WTC11 (cell line): Measurements from ENCODE around the gene OCEL1. TPM values are rescaled to one million over a fixed set of nuclear protein-coding genes. Genes with fewer than 3 reads are reported as not detected.

Experiments
- ATAC-seq: fragments of 200-7000 bp; cut with Tn5 transposase; 2 replicates; pipeline ENCODE4 v1.10.0; 2021; ENCODE audit warnings: mild to moderate bottlenecking, moderate library complexity
- Bru-seq: library from RNA; stranded (reverse); fragments of 400-500 nt; gene quantifications from one replicate; lab custom pipeline; 2021; lab: Mats Ljungman, UMichigan
- CTCF ChIA-PET: fragments of 300-600 bp; sonication (Branson Sonifier 250); formaldehyde crosslinking; loops from one replicate; lab custom pipeline; 2021; ENCODE audit warnings: antibody characterized with exemption; lab: Charles Lee
- POLR2A ChIA-PET: fragments of 350-600 bp; sonication (Branson Sonifier 250); formaldehyde crosslinking; loops from one replicate; lab custom pipeline; 2021; ENCODE audit warnings: antibody characterized with exemption; lab: Charles Lee
- DNase-seq: peaks from one replicate; pipeline ENCODE4 v3.0.0; 2021; ENCODE audit warnings: low spot score
- H3K27ac Mint-ChIP-seq: 2 replicates; pipeline ENCODE4 v1.8.0; 2021; ENCODE audit warnings: mixed read lengths
- H3K27me3 Mint-ChIP-seq: 2 replicates; pipeline ENCODE4 v1.8.0; 2021; ENCODE audit warnings: low read depth, mild to moderate bottlenecking, moderate library complexity, mixed read lengths
- H3K36me3 Mint-ChIP-seq: 2 replicates; pipeline ENCODE4 v1.8.0; 2021; ENCODE audit warnings: mixed read lengths
- H3K4me1 Mint-ChIP-seq: 2 replicates; pipeline ENCODE4 v1.8.0; 2022; ENCODE audit warnings: mixed read lengths
- H3K4me3 Mint-ChIP-seq: 2 replicates; pipeline ENCODE4 v1.8.0; 2021; ENCODE audit warnings: mild to moderate bottlenecking, moderate library complexity, mixed read lengths
- H3K9me3 Mint-ChIP-seq: 2 replicates; pipeline ENCODE4 v1.8.0; 2021; ENCODE audit warnings: mixed read lengths
- CREM ChIP-seq: sonication (generic); formaldehyde crosslinking; IDR thresholded peaks from 2 replicates; pipeline ENCODE4 v1.8.1; 2022; ENCODE audit warnings: mild to moderate bottlenecking, missing genetic modification reagents, moderate library complexity
- ELF4 ChIP-seq: sonication (generic); formaldehyde crosslinking; IDR thresholded peaks from 2 replicates; pipeline ENCODE4 v1.8.1; 2022; ENCODE audit warnings: low read depth, mild to moderate bottlenecking, moderate library complexity, missing genetic modification reagents
- FOXJ3 ChIP-seq: sonication (generic); formaldehyde crosslinking; IDR thresholded peaks from 2 replicates; pipeline ENCODE4 v1.9.0; 2021; ENCODE audit warnings: missing genetic modification reagents, mild to moderate bottlenecking, borderline replicate concordance
- GABPB1 ChIP-seq: sonication (generic); formaldehyde crosslinking; IDR thresholded peaks from 2 replicates; pipeline ENCODE4 v1.8.1; 2023; ENCODE audit warnings: mild to moderate bottlenecking, missing genetic modification reagents
- KAT7 ChIP-seq: sonication (generic); formaldehyde crosslinking; IDR thresholded peaks from 2 replicates; pipeline ENCODE4 v1.8.1; 2023; ENCODE audit warnings: missing genetic modification reagents, mild to moderate bottlenecking, borderline replicate concordance
- MXD4 ChIP-seq: fragments of 250-450 bp; sonication (Bioruptor Pico); IDR thresholded peaks from 2 replicates; pipeline ENCODE4 v1.8.0; 2021; ENCODE audit warnings: mild to moderate bottlenecking, moderate library complexity, borderline replicate concordance
- NR2C2 ChIP-seq: sonication (generic); formaldehyde crosslinking; IDR thresholded peaks from 2 replicates; pipeline ENCODE4 v1.8.0; 2022; ENCODE audit warnings: mild to moderate bottlenecking, missing genetic modification reagents
- OVOL2 ChIP-seq: fragments of 250-450 bp; sonication (Bioruptor Pico); IDR thresholded peaks from 2 replicates; pipeline ENCODE4 v1.9.0; 2021; ENCODE audit warnings: mild to moderate bottlenecking, borderline replicate concordance
- PRRX2 ChIP-seq: fragments of 250-450 bp; sonication (Bioruptor Pico); IDR thresholded peaks from 2 replicates; pipeline ENCODE4 v1.8.0; 2021; ENCODE audit warnings: mild to moderate bottlenecking
- ZNF121 ChIP-seq: sonication (generic); formaldehyde crosslinking; IDR thresholded peaks from 2 replicates; pipeline ENCODE4 v1.8.0; 2023; ENCODE audit warnings: missing genetic modification reagents
- ZNF219 ChIP-seq: sonication (generic); formaldehyde crosslinking; IDR thresholded peaks from 2 replicates; pipeline ENCODE4 v1.8.0; 2023; ENCODE audit warnings: missing genetic modification reagents, mild to moderate bottlenecking, borderline replicate concordance
- ZNF263 ChIP-seq: sonication (generic); formaldehyde crosslinking; IDR thresholded peaks from 2 replicates; pipeline ENCODE4 v1.8.1; 2022; ENCODE audit warnings: low read depth, mild to moderate bottlenecking, moderate library complexity, missing genetic modification reagents
- ZNF317 ChIP-seq: sonication (generic); formaldehyde crosslinking; IDR thresholded peaks from 2 replicates; pipeline ENCODE4 v1.8.1; 2023; ENCODE audit warnings: low read depth, mild to moderate bottlenecking, moderate library complexity, missing genetic modification reagents, borderline replicate concordance
- ZNF396 ChIP-seq: fragments of 250-450 bp; sonication (Bioruptor Pico); IDR thresholded peaks from 2 replicates; pipeline ENCODE4 v1.8.0; 2021; ENCODE audit warnings: mild to moderate bottlenecking, moderate library complexity, borderline replicate concordance
- long read RNA-seq, 3 experiments: library from RNA in 1 of 3; library from capped mRNA in 1 of 3; library from polyadenylated mRNA in 1 of 3; unstranded in 2 of 3; stranded (forward) in 1 of 3; transcript quantifications; one replicate each; pipeline ENCODE4 v2.0.0, GENCODE V29; 2021
- total RNA-seq: library from RNA; stranded (reverse); gene quantifications from 3 replicates; pipeline ENCODE4 v1.2.3, GENCODE V29; 2021
- TF ChIP-seq, protein P1 (sequence below): sonication (generic); formaldehyde crosslinking; IDR thresholded peaks from 2 replicates; pipeline ENCODE4 v1.8.0; 2023; ENCODE audit warnings: mild to moderate bottlenecking, missing genetic modification reagents
- TF ChIP-seq, protein P2 (sequence below): sonication (generic); formaldehyde crosslinking; IDR thresholded peaks from 2 replicates; pipeline ENCODE4 v1.8.1; 2022; ENCODE audit warnings: low read depth, mild to moderate bottlenecking, moderate library complexity, missing genetic modification reagents, borderline replicate concordance
- TF ChIP-seq, protein P3 (sequence below): sonication (generic); formaldehyde crosslinking; IDR thresholded peaks from 2 replicates; pipeline ENCODE4 v1.8.1; 2023; ENCODE audit warnings: mild to moderate bottlenecking, missing genetic modification reagents
- TF ChIP-seq, protein P4 (sequence below): fragments of 200-600 bp; IDR thresholded peaks from 2 replicates; pipeline ENCODE4 v1.8.0; 2022; ENCODE audit warnings: antibody characterized with exemption
- TF ChIP-seq, protein P5 (sequence below): fragments of 250-450 bp; sonication (Bioruptor Pico); IDR thresholded peaks from 2 replicates; pipeline ENCODE4 v1.9.0; 2021; ENCODE audit warnings: mild to moderate bottlenecking
- TF ChIP-seq, protein P6 (sequence below): sonication (generic); formaldehyde crosslinking; IDR thresholded peaks from 2 replicates; pipeline ENCODE4 v1.8.0; 2022; ENCODE audit warnings: mild to moderate bottlenecking, missing genetic modification reagents
- TF ChIP-seq, protein P7 (sequence below): sonication (generic); formaldehyde crosslinking; conservative IDR thresholded peaks from 2 replicates; pipeline ENCODE4 v1.8.1; 2022; ENCODE audit warnings: mild to moderate bottlenecking, missing genetic modification reagents

Gene OCEL1, protein sequence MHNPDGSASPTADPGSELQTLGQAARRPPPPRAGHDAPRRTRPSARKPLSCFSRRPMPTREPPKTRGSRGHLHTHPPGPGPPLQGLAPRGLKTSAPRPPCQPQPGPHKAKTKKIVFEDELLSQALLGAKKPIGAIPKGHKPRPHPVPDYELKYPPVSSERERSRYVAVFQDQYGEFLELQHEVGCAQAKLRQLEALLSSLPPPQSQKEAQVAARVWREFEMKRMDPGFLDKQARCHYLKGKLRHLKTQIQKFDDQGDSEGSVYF
- total RNA-seq, result 34.0 to 51.6 TPM (median 40.9 TPM) in 3 replicates
- percentile 79 among the genes with signal in this experiment for Bru-seq, nascent RNA
- long read RNA-seq, experiment 1, transcript OCEL1-201 (6 exons, 1,133 nt), result major isoform, 14 of 45 reads
- long read RNA-seq, experiment 1, partial matches to known transcripts, result 12 of 45 reads
- long read RNA-seq, experiment 1, other reads (novel, unspliced or antisense), result 9 of 45 reads
- long read RNA-seq, experiment 2, transcript OCEL1-211 (6 exons, 878 nt), result minor isoform, 6 of 57 reads
- long read RNA-seq, experiment 2, transcript OCEL1-201 (6 exons, 1,133 nt), result major isoform, 11 of 57 reads
- long read RNA-seq, experiment 2, partial matches to known transcripts, result 8 of 57 reads
- long read RNA-seq, experiment 2, other reads (novel, unspliced or antisense), result 26 of 57 reads
- long read RNA-seq, experiment 3, partial matches to known transcripts, result 6 of 10 reads
- long read RNA-seq, experiment 3, other reads (novel, unspliced or antisense), result 1 of 10 reads

DNA sequence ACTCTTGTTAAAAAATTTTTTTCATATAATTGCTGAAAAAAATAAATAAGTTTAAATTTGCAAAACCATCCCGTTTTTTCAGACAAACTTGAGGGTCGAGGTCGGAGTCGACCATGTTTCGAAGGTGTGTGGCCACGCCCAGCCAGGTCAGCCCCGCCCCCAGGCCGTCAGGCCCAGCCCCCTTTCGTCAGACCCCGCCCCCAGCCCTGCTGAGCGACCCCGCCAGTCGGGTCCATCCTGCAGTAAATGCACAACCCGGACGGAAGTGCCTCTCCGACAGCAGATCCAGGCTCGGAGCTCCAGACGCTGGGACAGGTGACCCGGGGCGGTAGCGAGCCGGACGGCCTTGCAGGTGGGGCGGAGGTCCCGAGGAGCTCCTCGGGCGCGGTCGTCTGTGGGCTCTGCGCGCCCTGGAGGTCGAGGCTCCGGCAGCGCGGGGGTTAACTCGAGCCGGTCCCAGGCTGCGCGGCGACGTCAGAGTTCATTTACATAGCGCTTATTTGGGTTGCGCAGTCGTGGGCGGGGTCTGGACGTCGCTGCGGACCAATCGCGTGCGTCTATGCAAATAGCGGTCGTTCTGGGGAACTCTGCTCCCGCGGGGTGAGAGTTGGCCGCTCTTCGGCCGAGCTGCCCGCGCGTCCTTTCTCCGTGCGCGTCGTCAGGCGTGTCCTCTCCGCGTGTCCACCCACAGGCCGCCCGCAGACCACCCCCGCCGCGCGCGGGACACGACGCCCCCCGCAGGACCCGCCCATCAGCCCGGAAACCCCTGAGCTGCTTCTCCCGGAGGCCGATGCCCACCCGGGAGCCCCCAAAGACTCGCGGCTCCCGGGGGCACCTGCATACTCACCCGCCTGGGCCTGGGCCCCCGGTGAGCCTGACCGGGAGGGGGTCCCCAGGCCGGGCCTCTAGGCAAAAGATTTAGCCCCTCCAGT, at the start of gene OCEL1:
Gene OCEL1, plus strand, starts transcription at position 225 of the 932 bp plus-strand sequence. Its CDS starts 22 bp downstream, at position 247.
- Mint-ChIP-seq H3K4me3 (peak within 1 kb of the TSS; percentile 89), H3K27ac (peak within 1 kb of the TSS; percentile 100), H3K9me3 (no peaks in the 10 kb centered on the region), H3K4me1 (peaks cover 15% of the 10 kb centered on the region), H3K27me3 (peaks cover 2% of the 10 kb centered on the region; the same call in 1 of the 2 replicates), H3K36me3 (peaks cover 7% of the 10 kb centered on the region; the same call in 1 of the 2 replicates)
- ATAC-seq (peak; percentile 92), DNase-seq (peak; percentile 98)
- POLR2A ChIA-PET, result interaction anchor here (0.6 to 1.9 kb wide), 8 partner anchors 9 to 150 kb away, joined by 3 to 15 read pairs (median 4); partner anchors contain the start of genes ANKLE1, USE1 and USHBP1
- CTCF ChIA-PET, result interaction anchor here (0.7 to 2.5 kb wide), 15 partner anchors 9 to 565 kb away, joined by 3 to 12 read pairs (median 5); partner anchors contain the start of genes ANKLE1, DDA1, TMEM38A and USE1
- no peak for TF ChIP-seq ZNF219 (CRISPR knock-in tag)
- TF ChIP-seq, protein P1, sequence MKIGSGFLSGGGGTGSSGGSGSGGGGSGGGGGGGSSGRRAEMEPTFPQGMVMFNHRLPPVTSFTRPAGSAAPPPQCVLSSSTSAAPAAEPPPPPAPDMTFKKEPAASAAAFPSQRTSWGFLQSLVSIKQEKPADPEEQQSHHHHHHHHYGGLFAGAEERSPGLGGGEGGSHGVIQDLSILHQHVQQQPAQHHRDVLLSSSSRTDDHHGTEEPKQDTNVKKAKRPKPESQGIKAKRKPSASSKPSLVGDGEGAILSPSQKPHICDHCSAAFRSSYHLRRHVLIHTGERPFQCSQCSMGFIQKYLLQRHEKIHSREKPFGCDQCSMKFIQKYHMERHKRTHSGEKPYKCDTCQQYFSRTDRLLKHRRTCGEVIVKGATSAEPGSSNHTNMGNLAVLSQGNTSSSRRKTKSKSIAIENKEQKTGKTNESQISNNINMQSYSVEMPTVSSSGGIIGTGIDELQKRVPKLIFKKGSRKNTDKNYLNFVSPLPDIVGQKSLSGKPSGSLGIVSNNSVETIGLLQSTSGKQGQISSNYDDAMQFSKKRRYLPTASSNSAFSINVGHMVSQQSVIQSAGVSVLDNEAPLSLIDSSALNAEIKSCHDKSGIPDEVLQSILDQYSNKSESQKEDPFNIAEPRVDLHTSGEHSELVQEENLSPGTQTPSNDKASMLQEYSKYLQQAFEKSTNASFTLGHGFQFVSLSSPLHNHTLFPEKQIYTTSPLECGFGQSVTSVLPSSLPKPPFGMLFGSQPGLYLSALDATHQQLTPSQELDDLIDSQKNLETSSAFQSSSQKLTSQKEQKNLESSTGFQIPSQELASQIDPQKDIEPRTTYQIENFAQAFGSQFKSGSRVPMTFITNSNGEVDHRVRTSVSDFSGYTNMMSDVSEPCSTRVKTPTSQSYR, result no peak
- TF ChIP-seq ZNF396 (CRISPR knock-in tag), result no peak
- TF ChIP-seq ZNF121 (CRISPR knock-in tag), result no peak
- no peak for TF ChIP-seq MXD4 (CRISPR knock-in tag)
- TF ChIP-seq, protein P2, sequence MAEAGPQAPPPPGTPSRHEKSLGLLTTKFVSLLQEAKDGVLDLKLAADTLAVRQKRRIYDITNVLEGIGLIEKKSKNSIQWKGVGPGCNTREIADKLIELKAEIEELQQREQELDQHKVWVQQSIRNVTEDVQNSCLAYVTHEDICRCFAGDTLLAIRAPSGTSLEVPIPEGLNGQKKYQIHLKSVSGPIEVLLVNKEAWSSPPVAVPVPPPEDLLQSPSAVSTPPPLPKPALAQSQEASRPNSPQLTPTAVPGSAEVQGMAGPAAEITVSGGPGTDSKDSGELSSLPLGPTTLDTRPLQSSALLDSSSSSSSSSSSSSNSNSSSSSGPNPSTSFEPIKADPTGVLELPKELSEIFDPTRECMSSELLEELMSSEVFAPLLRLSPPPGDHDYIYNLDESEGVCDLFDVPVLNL (CRISPR knock-in tag), result no peak
- TF ChIP-seq PRRX2 (CRISPR knock-in tag), result no peak
- no peak for TF ChIP-seq ELF4
- TF ChIP-seq OVOL2 (CRISPR knock-in tag), result no peak
- no peak for TF ChIP-seq FOXJ3 (CRISPR knock-in tag)
- TF ChIP-seq ZNF317 (CRISPR knock-in tag), result no peak
- TF ChIP-seq KAT7 (CRISPR knock-in tag), result no peak
- TF ChIP-seq, protein P3, sequence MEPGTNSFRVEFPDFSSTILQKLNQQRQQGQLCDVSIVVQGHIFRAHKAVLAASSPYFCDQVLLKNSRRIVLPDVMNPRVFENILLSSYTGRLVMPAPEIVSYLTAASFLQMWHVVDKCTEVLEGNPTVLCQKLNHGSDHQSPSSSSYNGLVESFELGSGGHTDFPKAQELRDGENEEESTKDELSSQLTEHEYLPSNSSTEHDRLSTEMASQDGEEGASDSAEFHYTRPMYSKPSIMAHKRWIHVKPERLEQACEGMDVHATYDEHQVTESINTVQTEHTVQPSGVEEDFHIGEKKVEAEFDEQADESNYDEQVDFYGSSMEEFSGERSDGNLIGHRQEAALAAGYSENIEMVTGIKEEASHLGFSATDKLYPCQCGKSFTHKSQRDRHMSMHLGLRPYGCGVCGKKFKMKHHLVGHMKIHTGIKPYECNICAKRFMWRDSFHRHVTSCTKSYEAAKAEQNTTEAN, result peak; percentile 69; the same call in 1 of the 2 replicates
- TF ChIP-seq, protein P4, sequence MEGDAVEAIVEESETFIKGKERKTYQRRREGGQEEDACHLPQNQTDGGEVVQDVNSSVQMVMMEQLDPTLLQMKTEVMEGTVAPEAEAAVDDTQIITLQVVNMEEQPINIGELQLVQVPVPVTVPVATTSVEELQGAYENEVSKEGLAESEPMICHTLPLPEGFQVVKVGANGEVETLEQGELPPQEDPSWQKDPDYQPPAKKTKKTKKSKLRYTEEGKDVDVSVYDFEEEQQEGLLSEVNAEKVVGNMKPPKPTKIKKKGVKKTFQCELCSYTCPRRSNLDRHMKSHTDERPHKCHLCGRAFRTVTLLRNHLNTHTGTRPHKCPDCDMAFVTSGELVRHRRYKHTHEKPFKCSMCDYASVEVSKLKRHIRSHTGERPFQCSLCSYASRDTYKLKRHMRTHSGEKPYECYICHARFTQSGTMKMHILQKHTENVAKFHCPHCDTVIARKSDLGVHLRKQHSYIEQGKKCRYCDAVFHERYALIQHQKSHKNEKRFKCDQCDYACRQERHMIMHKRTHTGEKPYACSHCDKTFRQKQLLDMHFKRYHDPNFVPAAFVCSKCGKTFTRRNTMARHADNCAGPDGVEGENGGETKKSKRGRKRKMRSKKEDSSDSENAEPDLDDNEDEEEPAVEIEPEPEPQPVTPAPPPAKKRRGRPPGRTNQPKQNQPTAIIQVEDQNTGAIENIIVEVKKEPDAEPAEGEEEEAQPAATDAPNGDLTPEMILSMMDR, result no peak
- TF ChIP-seq, protein P5, sequence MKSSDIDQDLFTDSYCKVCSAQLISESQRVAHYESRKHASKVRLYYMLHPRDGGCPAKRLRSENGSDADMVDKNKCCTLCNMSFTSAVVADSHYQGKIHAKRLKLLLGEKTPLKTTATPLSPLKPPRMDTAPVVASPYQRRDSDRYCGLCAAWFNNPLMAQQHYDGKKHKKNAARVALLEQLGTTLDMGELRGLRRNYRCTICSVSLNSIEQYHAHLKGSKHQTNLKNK (CRISPR knock-in tag), result no peak
- TF ChIP-seq GABPB1, result 0 out of 2 replicates have a peak, but pooled peaks have one; percentile 41
- no peak for TF ChIP-seq CREM (CRISPR knock-in tag)
- TF ChIP-seq, protein P6, sequence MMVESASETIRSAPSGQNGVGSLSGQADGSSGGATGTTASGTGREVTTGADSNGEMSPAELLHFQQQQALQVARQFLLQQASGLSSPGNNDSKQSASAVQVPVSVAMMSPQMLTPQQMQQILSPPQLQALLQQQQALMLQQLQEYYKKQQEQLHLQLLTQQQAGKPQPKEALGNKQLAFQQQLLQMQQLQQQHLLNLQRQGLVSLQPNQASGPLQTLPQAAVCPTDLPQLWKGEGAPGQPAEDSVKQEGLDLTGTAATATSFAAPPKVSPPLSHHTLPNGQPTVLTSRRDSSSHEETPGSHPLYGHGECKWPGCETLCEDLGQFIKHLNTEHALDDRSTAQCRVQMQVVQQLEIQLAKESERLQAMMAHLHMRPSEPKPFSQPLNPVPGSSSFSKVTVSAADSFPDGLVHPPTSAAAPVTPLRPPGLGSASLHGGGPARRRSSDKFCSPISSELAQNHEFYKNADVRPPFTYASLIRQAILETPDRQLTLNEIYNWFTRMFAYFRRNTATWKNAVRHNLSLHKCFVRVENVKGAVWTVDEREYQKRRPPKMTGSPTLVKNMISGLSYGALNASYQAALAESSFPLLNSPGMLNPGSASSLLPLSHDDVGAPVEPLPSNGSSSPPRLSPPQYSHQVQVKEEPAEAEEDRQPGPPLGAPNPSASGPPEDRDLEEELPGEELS (CRISPR knock-in tag), result no peak
- no peak for TF ChIP-seq NR2C2 (CRISPR knock-in tag)
- TF ChIP-seq, protein P7, sequence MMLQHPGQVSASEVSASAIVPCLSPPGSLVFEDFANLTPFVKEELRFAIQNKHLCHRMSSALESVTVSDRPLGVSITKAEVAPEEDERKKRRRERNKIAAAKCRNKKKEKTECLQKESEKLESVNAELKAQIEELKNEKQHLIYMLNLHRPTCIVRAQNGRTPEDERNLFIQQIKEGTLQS (CRISPR knock-in tag), result no peak
- TF ChIP-seq ZNF263, result no peak
